B cell (primary cell): ENCODE data around the gene MYO9B.

ENCODE experiments used
- CTCF ChIP-seq: fragments of 200-600 bp; IDR thresholded peaks from one replicate; pipeline ENCODE4 v1.8.0; 2022; ENCODE audit warnings: antibody characterized with exemption, mild to moderate bottlenecking
- EZH2 ChIP-seq: IDR thresholded peaks from 2 replicates; pipeline ENCODE4 v1.6.1; 2012; ENCODE audit warnings: borderline replicate concordance, low read depth, mild to moderate bottlenecking, moderate library complexity, low read length; ENCODE audit not compliant: insufficient read depth, poor library complexity, severe bottlenecking

GRCh38 chr19:17075864-17076542 is 426 bp downstream of the MYO9B start:
- TF ChIP-seq CTCF (no peak), EZH2 (no peak)
